ENCODE measurements around the gene VAT1.

The VAT1 gene

DNA sequence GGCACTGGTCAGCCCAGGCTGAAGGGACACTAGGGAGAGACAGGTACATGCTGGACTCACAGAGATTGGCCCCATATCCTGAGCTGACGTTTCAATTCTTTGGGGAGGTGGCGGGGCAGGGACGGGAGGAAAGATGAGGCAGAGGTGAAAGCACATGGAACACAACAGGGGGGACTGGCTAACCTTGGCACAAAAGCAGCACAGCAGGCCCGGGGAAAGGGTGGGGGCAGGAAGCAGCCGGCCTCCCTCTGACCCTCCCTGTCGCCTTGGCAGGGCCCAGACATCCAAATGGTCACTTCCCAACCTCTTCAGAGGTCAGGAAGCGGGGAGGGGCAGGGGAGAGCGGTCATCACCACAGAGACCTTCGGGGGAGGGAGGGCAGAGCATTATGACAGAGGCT lies 6.6 kb downstream of the VAT1 start:
- TF ChIP-seq, protein P1, sequence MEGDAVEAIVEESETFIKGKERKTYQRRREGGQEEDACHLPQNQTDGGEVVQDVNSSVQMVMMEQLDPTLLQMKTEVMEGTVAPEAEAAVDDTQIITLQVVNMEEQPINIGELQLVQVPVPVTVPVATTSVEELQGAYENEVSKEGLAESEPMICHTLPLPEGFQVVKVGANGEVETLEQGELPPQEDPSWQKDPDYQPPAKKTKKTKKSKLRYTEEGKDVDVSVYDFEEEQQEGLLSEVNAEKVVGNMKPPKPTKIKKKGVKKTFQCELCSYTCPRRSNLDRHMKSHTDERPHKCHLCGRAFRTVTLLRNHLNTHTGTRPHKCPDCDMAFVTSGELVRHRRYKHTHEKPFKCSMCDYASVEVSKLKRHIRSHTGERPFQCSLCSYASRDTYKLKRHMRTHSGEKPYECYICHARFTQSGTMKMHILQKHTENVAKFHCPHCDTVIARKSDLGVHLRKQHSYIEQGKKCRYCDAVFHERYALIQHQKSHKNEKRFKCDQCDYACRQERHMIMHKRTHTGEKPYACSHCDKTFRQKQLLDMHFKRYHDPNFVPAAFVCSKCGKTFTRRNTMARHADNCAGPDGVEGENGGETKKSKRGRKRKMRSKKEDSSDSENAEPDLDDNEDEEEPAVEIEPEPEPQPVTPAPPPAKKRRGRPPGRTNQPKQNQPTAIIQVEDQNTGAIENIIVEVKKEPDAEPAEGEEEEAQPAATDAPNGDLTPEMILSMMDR (IDR thresholded peaks at IDR 0.05; ENCODE audit: control insufficient read depth, extremely low read depth, insufficient read depth), result no peak
- DNase-seq (ENCODE audit: low read depth), result no peak
- H3K4me3 ChIP-seq (ENCODE audit: low read depth, low read length), result no peak overlapping the region

DNA sequence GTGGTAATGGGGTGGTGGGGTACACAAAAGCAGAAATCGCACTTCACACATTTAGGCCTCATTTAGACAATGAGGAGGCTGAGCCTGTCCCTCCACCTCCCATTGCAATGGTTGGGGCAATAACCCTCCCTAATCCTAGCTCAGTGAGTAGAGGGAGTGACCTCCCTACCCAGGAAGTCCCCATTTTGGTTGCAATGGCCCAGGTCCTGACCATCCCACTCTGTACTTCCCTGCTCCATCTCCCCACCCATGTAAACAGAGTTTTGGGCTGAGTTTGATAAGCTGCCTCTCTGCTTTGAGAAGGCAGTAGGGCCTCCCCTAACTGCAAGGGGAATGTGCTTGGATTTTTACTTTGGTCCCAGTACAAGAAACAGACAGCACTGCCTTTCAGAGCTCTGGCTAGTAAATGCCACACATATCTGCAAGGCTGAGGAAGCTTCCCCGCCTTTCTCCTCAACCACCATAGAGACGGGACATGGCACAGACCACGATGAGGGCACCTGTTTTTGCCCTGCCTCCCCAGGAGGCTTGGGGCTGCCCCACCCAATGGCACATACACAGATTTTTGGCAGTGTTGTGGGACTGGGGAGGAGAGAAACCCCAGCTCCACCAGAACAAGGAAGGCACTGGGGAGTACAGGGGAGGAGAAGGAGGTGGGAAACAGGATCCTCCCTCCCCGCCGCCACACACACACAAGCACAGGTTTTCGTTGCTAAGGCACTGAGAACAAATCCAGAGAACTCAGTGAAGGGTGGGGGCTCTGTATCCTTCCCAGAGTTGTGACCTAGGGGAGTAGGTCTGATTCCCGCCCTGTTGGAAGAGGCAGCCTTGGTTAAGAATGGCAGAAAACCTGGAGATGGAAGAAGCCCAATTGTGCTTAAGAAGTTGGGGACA lies 7.3 kb downstream of the VAT1 start:
- H3K4me3 ChIP-seq (ENCODE audit: low read depth, low read length), result no peak overlapping the region
- TF ChIP-seq, protein P1 (IDR thresholded peaks at IDR 0.05; ENCODE audit: control insufficient read depth, extremely low read depth, insufficient read depth), result no peak
- DNase-seq (ENCODE audit: low read depth), result no peak

DNA sequence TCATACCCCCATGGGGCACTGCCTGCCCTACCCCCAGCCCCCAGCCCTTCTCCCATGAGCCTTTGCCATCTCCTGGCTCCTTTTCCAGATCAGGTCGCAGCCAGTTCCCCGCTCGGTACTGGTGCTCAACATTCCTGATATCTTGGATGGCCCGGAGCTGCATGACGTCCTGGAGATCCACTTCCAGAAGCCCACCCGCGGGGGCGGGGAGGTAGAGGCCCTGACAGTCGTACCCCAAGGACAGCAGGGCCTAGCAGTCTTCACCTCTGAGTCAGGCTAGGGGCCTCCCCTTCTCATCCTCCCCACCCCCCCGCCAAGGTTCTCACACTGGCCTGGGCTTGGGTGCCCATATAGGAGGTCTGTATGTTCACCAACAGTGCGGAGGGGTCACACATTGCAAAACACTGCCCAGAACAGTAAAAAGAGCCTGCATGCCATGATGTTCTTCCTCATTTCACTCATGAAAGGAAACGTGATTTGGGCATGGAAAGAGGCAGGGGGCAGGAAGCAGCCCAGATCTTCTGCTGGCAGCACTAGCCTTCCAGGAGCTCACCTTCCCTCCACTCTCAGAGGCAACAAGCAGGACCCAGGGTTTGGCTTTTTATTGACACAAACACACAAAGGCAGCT lies 8.1 kb downstream of the VAT1 start:
- DNase-seq (ENCODE audit: low read depth), result no peak
- H3K4me3 ChIP-seq (ENCODE audit: low read depth, low read length), result no peak overlapping the region
- TF ChIP-seq, protein P1 (IDR thresholded peaks at IDR 0.05; ENCODE audit: control insufficient read depth, extremely low read depth, insufficient read depth), result no peak

DNA sequence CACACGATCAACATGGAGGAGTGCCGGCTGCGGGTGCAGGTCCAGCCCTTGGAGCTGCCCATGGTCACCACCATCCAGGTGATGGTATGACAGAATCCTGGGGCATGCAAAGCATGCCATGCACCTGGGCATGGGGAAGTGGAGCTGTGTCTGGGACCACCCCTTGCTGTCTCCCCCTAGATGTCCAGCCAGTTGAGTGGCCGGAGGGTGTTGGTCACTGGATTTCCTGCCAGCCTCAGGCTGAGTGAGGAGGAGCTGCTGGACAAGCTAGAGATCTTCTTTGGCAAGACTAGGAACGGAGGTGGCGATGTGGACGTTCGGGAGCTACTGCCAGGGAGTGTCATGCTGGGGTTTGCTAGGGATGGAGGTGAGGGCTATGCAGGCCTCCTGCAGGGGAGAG lies 8.9 kb downstream of the VAT1 start:
- TF ChIP-seq, protein P1 (IDR thresholded peaks at IDR 0.05; ENCODE audit: control insufficient read depth, extremely low read depth, insufficient read depth), result no peak
- no peak for DNase-seq (ENCODE audit: low read depth)
- no peak overlapping the region for H3K4me3 ChIP-seq (ENCODE audit: low read depth, low read length)

DNA sequence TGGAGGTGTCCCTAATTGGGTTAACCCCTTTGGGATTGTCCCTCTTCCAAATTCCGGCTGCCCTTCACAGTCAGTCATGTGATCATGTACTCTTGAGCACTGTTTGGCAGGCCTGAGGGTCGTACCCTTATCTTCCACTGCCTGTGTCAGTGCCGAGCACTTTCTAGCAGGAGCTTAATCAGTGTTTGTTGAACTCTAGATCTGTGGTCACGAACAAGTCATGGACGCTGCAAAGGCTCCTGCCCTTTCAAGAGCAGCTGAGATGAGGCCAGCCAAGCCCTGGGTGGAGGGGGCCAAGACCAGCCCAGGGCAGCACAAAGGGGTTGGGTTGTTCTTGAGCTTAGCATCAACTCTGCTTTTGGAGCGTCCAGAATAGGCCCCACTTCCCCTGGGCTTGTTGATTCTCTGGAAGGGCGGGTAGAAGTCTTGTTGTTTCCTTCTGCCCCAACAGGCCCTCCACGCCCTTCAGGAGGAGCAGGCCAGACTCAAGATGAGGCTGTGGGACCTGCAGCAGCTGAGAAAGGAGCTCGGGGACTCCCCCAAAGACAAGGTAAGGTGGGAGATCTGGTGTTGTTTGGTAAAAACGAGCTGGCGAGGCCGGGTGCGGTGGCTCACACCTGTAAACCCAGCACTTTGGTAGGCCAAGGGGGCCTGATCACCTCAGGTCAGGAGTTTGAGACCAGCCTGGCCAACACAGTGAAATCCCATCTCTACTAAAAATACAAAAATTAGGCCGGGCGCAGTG lies 10.3 kb downstream of the VAT1 start:
- TF ChIP-seq, protein P1 (IDR thresholded peaks at IDR 0.05; ENCODE audit: control insufficient read depth, extremely low read depth, insufficient read depth), result no peak
- H3K4me3 ChIP-seq (ENCODE audit: low read depth, low read length), result no peak overlapping the region

DNA sequence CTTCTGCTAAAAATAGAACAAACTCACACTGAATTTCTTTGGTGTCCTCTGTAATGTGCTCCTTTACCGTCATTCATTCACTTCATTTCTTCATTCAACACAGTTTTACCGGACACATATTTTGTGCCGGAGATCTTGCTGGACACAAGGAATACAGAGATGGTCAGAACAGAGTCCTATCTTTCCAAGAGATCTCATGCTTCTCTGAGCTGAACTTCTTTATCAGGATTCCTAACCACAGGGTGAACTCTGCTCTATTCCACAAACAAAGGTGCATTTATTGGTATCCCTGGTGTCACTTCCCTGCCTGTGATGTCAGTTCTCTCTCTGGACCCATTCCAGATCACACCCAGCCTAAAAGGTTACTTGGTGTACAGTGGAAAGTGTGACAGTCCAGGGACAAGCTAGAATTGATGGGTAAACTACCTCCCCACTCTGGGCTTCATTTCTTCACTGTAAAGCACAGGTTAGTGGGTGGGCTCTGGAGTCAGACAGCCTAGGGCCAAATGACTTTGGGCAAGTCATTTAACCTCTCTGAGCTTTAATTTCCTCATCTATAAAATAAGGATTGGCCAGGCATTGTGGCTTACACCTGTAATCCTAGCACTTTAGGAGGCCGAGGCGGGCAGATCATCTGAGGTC lies 11.4 kb downstream of the VAT1 start:
- DNase-seq (ENCODE audit: low read depth), result peak; percentile 46
- TF ChIP-seq, protein P1 (IDR thresholded peaks at IDR 0.05; ENCODE audit: control insufficient read depth, extremely low read depth, insufficient read depth), result no peak
- H3K4me3 ChIP-seq (ENCODE audit: low read depth, low read length), result no peak overlapping the region

More for the DNA sequence above, 10.3 kb downstream of the VAT1 start:
- DNase-seq (ENCODE audit: low read depth), result no peak

All from LNCaP clone FGC (cell line).